Measurements from ENCODE around the gene C6orf47.

DNA sequence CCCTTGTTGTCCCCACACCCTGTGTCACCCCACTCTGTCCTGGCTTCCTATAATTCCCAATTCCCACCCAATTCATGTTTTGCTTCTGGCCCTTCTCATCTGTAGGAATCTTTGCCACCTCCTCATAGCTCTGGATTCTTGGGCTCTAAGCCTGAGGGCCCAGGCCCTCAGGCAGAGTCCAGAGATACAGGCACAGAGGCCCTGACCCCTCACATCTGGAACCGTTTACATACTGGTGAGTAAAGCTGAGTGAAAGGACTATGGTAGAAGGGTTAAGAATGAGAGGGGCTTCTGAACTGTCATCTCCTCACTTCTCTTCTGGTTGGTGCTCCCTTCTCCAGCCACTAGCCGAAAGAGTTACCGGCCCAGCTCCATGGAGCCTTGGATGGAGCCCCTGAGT is 26.4 kb downstream of the C6orf47 start:
- TF ChIP-seq POLR2A (IDR thresholded peaks at IDR 0.05; ENCODE audit: low read length), result no peak
- TF ChIP-seq GATA1 (IDR thresholded peaks at IDR 0.05; ENCODE audit: low read depth, low read length), result no peak

All from erythroblast (primary cell).